ENCODE data around the gene PRKCE. TPM values are rescaled to one million over a fixed set of nuclear protein-coding genes. Genes with fewer than 3 reads are reported as not detected.
A peak's percentile ranks its signal among the peaks of the same experiment; 100 is the strongest.
"Not testable (repeated sequence)": the region's sequence is repeated elsewhere in the genome, so short reads cannot be mapped to it uniquely, and the experiment has no call there.

Gene PRKCE
- total and polyA plus RNA-seq, 2 donors (not counting 1 experiment from before 2014, with no cell fraction given) = 23.6 to 271 TPM

GRCh38 chr2:45857867-45858520 is 206.5 kb downstream of the PRKCE start:
- no peaks in the 10 kb centered on the region for H3K27me3 Mint-ChIP-seq
- H3K79me2 ChIP-seq (ENCODE audit: control insufficient read depth, insufficient read depth, low read length) = peaks cover 87% of the 10 kb centered on the region
- no peak for TF ChIP-seq EZH2 (IDR thresholded peaks at IDR 0.05; ENCODE audit: borderline replicate concordance, insufficient read depth, low read depth, low read length, poor library complexity, severe bottlenecking)
- no peak for TF ChIP-seq CTCF (IDR thresholded peaks at IDR 0.05)
- WGBS (ENCODE audit: insufficient coverage) = 45% methylated on average over 5 of the region's 11 CpGs
- peak overlapping the region; percentile 12 for H3K4me3 Mint-ChIP-seq
- ATAC-seq (ENCODE audit: low read depth) = peak; percentile 55
- H3K4me1 Mint-ChIP-seq = peaks cover 48% of the 10 kb centered on the region
- no peak overlapping the region for H3K4me3 ChIP-seq (ENCODE audit: control extremely low read depth in 1 of 5, extremely low read depth in 1 of 5, insufficient read depth in 1 of 5, low read depth in 2 of 5, low read length in 4 of 5)
- peak overlapping the region; percentile 37 for H3K27ac Mint-ChIP-seq
- POLR2A ChIA-PET = no interaction called here
- no peak overlapping the region for H3K9ac ChIP-seq (ENCODE audit: low read length)
- CTCF ChIA-PET = interaction anchor here (0.5 kb wide), 1 partner anchor 281 kb away, joined by 3 read pairs; no protein-coding TSS in a partner anchor
- H3K4me2 ChIP-seq (replicated peaks; ENCODE audit: low read depth, low read length, poor library complexity, severe bottlenecking) = peak overlapping the region; percentile 34
- intact Hi-C loops (cut with micrococcal nuclease) = no loop called here
- H2AFZ ChIP-seq (ENCODE audit: insufficient read depth, low read depth, low read length, poor library complexity, severe bottlenecking) = peak overlapping the region; percentile 23
- peaks cover 32 to 35% of the 10 kb centered on the region in 2 donors for H3K4me1 ChIP-seq (ENCODE audit: control insufficient read depth in 2 of 2, insufficient read depth in 2 of 2, low read length in 2 of 2)
- H3K27me3 ChIP-seq (replicated peaks in 1 of 4; ENCODE audit: control extremely low read depth in 1 of 4, control insufficient read depth in 3 of 4, insufficient read depth in 4 of 4, low read length in 3 of 4) = no peaks in the 10 kb centered on the region
- peak overlapping the region; percentile 18 to 56 for H3K27ac ChIP-seq (ENCODE audit: low read length in 2 of 2)
- H4K20me1 ChIP-seq (ENCODE audit: control insufficient read depth, insufficient read depth, low read length, poor library complexity, severe bottlenecking) = peaks cover 39% of the 10 kb centered on the region
- peaks cover 0 to 4% (median 0%) of the 10 kb centered on the region in 3 donors for H3K9me3 ChIP-seq (ENCODE audit: control extremely low read depth in 1 of 3, control insufficient read depth in 2 of 3, insufficient read depth in 1 of 3, low read length in 2 of 3)
- peak; percentile 59 for DNase-seq
- H3K9me3 Mint-ChIP-seq (ENCODE audit: insufficient read depth) = no peaks in the 10 kb centered on the region
- peaks cover 0 to 6% of the 10 kb centered on the region in 2 experiments for H3K36me3 ChIP-seq (replicated peaks in 1 of 2; ENCODE audit: control extremely low read depth in 1 of 2, control insufficient read depth in 1 of 2, extremely low read depth in 1 of 2, insufficient read depth in 2 of 2, low read length in 1 of 2)

- H3K4me2 ChIP-seq (replicated peaks; ENCODE audit: low read depth, low read length, poor library complexity, severe bottlenecking); intact Hi-C loops (cut with micrococcal nuclease); H3K9me3 ChIP-seq (ENCODE audit: control extremely low read depth in 1 of 3, control insufficient read depth in 2 of 3, insufficient read depth in 1 of 3, low read length in 2 of 3); H3K9me3 Mint-ChIP-seq (ENCODE audit: insufficient read depth); H2AFZ ChIP-seq (ENCODE audit: insufficient read depth, low read depth, low read length, poor library complexity, severe bottlenecking); H3K4me3 ChIP-seq (ENCODE audit: control extremely low read depth in 1 of 5, extremely low read depth in 1 of 5, insufficient read depth in 1 of 5, low read depth in 2 of 5, low read length in 4 of 5); H3K27me3 ChIP-seq (replicated peaks in 1 of 4; ENCODE audit: control extremely low read depth in 1 of 4, control insufficient read depth in 3 of 4, insufficient read depth in 4 of 4, low read length in 3 of 4); H3K4me3 Mint-ChIP-seq; H3K27me3 Mint-ChIP-seq; POLR2A ChIA-PET; CTCF ChIA-PET; H3K9ac ChIP-seq (ENCODE audit: low read length); H3K27ac ChIP-seq (ENCODE audit: low read length in 2 of 2); H3K27ac Mint-ChIP-seq; DNase-seq; ATAC-seq (ENCODE audit: low read depth); H3K36me3 ChIP-seq (replicated peaks in 1 of 2; ENCODE audit: control extremely low read depth in 1 of 2, control insufficient read depth in 1 of 2, extremely low read depth in 1 of 2, insufficient read depth in 2 of 2, low read length in 1 of 2): not testable (repeated sequence)
- WGBS (ENCODE audit: insufficient coverage) = 100% methylated on average over 1 of the region's 5 CpGs
- peaks cover 87% of the 10 kb centered on the region for H3K79me2 ChIP-seq (ENCODE audit: control insufficient read depth, insufficient read depth, low read length)
- H4K20me1 ChIP-seq (ENCODE audit: control insufficient read depth, insufficient read depth, low read length, poor library complexity, severe bottlenecking) = peaks cover 31% of the 10 kb centered on the region
- peaks cover 44% of the 10 kb centered on the region for H3K4me1 Mint-ChIP-seq
- H3K4me1 ChIP-seq (ENCODE audit: control insufficient read depth in 2 of 2, insufficient read depth in 2 of 2, low read length in 2 of 2) = peaks cover 31 to 35% of the 10 kb centered on the region in 2 donors
Measured at GRCh38 chr2:45858872-45859271, 207.4 kb downstream of the PRKCE start.
